ENCODE measurements around the gene TMUB1.

DNA sequence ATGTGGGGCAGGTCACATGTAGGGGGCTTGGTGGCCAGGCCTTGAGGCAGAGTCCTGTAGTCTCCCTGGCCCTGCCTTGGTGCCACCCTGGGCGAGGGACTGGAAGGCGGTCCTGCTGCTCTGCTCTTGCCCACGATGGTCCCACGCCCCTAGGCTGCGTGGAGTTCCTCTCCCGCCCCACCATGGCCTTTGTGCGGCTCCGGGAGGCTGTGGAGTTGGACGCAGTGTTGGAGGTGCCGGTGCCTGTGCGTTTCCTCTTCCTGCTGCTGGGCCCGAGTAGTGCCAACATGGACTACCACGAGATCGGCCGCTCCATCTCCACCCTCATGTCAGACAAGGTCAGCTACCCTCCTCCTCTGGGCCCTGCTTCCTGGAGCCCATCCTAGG, 12.7 kb downstream of the TMUB1 start:
- TF ChIP-seq POLR2A (IDR thresholded peaks at IDR 0.05) (no peak), POLR2AphosphoS5 (IDR thresholded peaks at IDR 0.05) (peak in 1 of 3 donors; percentile 48)
- TF ChIP-seq, protein P1, sequence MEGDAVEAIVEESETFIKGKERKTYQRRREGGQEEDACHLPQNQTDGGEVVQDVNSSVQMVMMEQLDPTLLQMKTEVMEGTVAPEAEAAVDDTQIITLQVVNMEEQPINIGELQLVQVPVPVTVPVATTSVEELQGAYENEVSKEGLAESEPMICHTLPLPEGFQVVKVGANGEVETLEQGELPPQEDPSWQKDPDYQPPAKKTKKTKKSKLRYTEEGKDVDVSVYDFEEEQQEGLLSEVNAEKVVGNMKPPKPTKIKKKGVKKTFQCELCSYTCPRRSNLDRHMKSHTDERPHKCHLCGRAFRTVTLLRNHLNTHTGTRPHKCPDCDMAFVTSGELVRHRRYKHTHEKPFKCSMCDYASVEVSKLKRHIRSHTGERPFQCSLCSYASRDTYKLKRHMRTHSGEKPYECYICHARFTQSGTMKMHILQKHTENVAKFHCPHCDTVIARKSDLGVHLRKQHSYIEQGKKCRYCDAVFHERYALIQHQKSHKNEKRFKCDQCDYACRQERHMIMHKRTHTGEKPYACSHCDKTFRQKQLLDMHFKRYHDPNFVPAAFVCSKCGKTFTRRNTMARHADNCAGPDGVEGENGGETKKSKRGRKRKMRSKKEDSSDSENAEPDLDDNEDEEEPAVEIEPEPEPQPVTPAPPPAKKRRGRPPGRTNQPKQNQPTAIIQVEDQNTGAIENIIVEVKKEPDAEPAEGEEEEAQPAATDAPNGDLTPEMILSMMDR (IDR thresholded peaks at IDR 0.05 in 8 of 11, conservative IDR thresholded peaks at IDR 0.05 in 3 of 11), result no peak

Data from spleen (tissue), 7 donors.